Spleen (tissue), 11 donors: ENCODE data around the gene RANBP10. TPM values are rescaled to one million over a fixed set of nuclear protein-coding genes. Genes with fewer than 3 reads are reported as not detected.

Experiments used
- DNase-seq: peaks from one replicate; pipeline ENCODE4 v3.0.0-alpha.2; 2020
- H3K27ac ChIP-seq, 8 donors: fragments of 200-600 bp; sonication (generic) in 7 of 8; 1 replicate in 4 of 8; 2 replicates in 4 of 8; pipeline versions ENCODE4 v1.5.0 to v1.8.0; 2016 to 2021; ENCODE audit warnings: inconsistent platforms in 4 of 8, mild to moderate bottlenecking in 4 of 8, moderate library complexity in 1 of 8
- H3K27me3 ChIP-seq, 7 donors: fragments of 200-600 bp; sonication (generic) in 6 of 7; replicated peaks in 1 of 7; 1 replicate in 4 of 7; 2 replicates in 3 of 7; pipeline versions ENCODE4 v1.5.0 to v1.8.0; 2016 to 2021; ENCODE audit warnings: inconsistent platforms in 3 of 7, mild to moderate bottlenecking in 1 of 7
- H3K36me3 ChIP-seq, 6 donors: fragments of 200-600 bp; sonication (generic) in 5 of 6; 1 replicate in 4 of 6; 2 replicates in 2 of 6; pipeline versions ENCODE4 v1.5.0 to v1.8.0; 2016 to 2021; ENCODE audit warnings: inconsistent platforms in 2 of 6
- H3K4me1 ChIP-seq, 6 donors: fragments of 200-600 bp; sonication (generic) in 5 of 6; 1 replicate in 3 of 6; 2 replicates in 3 of 6; pipeline versions ENCODE4 v1.5.0 to v1.8.0; 2016 to 2021; ENCODE audit warnings: inconsistent platforms in 3 of 6
- H3K4me3 ChIP-seq, 8 donors: fragments of 200-600 bp; sonication (generic) in 7 of 8; 1 replicate in 4 of 8; 2 replicates in 4 of 8; pipeline versions ENCODE4 v1.5.0 to v1.8.0; 2016 to 2021; ENCODE audit warnings: inconsistent platforms in 4 of 8, mild to moderate bottlenecking in 4 of 8, moderate library complexity in 2 of 8
- H3K9me3 ChIP-seq, 8 donors: fragments of 200-600 bp; sonication (generic) in 7 of 8; 1 replicate in 4 of 8; 2 replicates in 4 of 8; pipeline versions ENCODE4 v1.5.0 to v1.8.0; 2016 to 2021; ENCODE audit warnings: inconsistent platforms in 4 of 8
- CTCF ChIP-seq, 11 experiments: fragments of 200-600 bp in 7 of 11; fragments of 450-650 bp in 4 of 11; sonication (generic) in 4 of 11; IDR thresholded peaks in 8 of 11; conservative IDR thresholded peaks in 3 of 11; 1 replicate in 7 of 11; 2 replicates in 4 of 11; pipeline versions ENCODE4 v1.4.0 to v1.8.0; 2016 to 2021; ENCODE audit warnings: antibody characterized with exemption in 11 of 11, inconsistent platforms in 4 of 11, mild to moderate bottlenecking in 1 of 11
- POLR2A ChIP-seq, 3 donors: fragments of 450-650 bp; IDR thresholded peaks; one replicate each; pipeline ENCODE4 v1.5.1; 2017; ENCODE audit warnings: antibody characterized with exemption in 3 of 3, mild to moderate bottlenecking in 1 of 3
- POLR2AphosphoS5 ChIP-seq, 3 donors: sonication (generic); formaldehyde crosslinking; IDR thresholded peaks; one replicate each; pipeline ENCODE4 v1.5.1; 2017; ENCODE audit warnings: antibody characterized with exemption in 3 of 3
- WGBS, 5 donors: extraction: QIAGEN DNeasy Blood & Tissue Kit in 3 of 5; methylation state at CpG; one replicate each; pipeline versions ENCODE4 v1.1.5 to v1.1.7; 2013 to 2018; 5-methylcytosine and 5-hydroxymethylcytosine counted together
- intact Hi-C: fragments of 100-400 bp; cut with DNase I; formaldehyde crosslinking; loops from one replicate; pipeline ENCODE4 v1.15.0; 2023; ENCODE audit warnings: low total_unique reads
- polyA plus RNA-seq, 3 donors: library from polyadenylated mRNA; stranded (reverse); fragments of 200-250 nt; gene quantifications; one replicate each; pipeline ENCODE4 v1.2.1, GENCODE V29; 2013
- total RNA-seq, 7 donors: library from RNA; depleted of rRNA in 3 of 7; stranded (reverse); fragments of >200 nt in 3 of 7; fragmentation: NEBNext Ultra II Directional in 4 of 7; extraction: Animal tissue kit (Norgen Biotek cat#: 25700) in 4 of 7; gene quantifications; one replicate each; pipeline versions ENCODE4 v1.1.0 to v1.2.1, GENCODE V29; 2016 to 2021
- donor health status: healthy with polysubstance abuse.
- donor health status: DM: no; HTN: no; CAD: no; lungs with moderate emphysema.
- donor health status: DM: no; HTN: no; CAD: no.
- donor health status: Bipolar disorder and iron deficiency.
- donor health status: healthy.
- donor health status: DM: no; HTN: no; CAD: no.
- donor health status: DM: yes; HTN: yes; CAD: no.

Gene RANBP10
- total and polyA plus RNA-seq, 10 donors = 6.6 to 38.6 (median 22.6) TPM

- Histone ChIP-seq H3K36me3 (no peaks in the 10 kb centered on the region), H3K27ac (peak overlapping the region; percentile 98 to 100 (median 100)), H3K27me3 (no peaks in the 10 kb centered on the region), H3K4me3 (peak overlapping the region; percentile 59 to 97 (median 81)), H3K9me3 (no peaks in the 10 kb centered on the region), H3K4me1 (peaks cover 31 to 55% (median 49%) of the 10 kb centered on the region in 6 donors)
- WGBS, 5 donors = 0 to 1% (median 0%) methylated on average over 25 to 67 of the region's 67 CpGs
- intact Hi-C loops = loop anchor here (10.0 kb wide), 1 partner anchor 92 kb away; the partner anchor contains the start of genes CTRL and PSMB10
- TF ChIP-seq POLR2AphosphoS5 (IDR thresholded peaks at IDR 0.05) (peak in 2 of 3 donors; percentile 0 to 12), CTCF (IDR thresholded peaks at IDR 0.05 in 8 of 11, conservative IDR thresholded peaks at IDR 0.05 in 3 of 11) (peak in 3 of 11 experiments; percentile 9 to 35 (median 24)), POLR2A (IDR thresholded peaks at IDR 0.05) (peak in 1 of 3 donors; percentile 10)
- DNase-seq = peak; percentile 93
These were observed 36.4 kb upstream of the RANBP10 start for GRCh38 chr16:67842509-67843342.

GRCh38 chr16:67841816-67842508 is 35.6 kb upstream of the RANBP10 start, which contains the start of gene THAP11:
Gene THAP11 (plus strand): TSS chr16:67842320. CDS start chr16:67842555, 235 bp downstream.
- WGBS, 5 donors = 0% methylated on average over 34 to 83 of the region's 83 CpGs
- Histone ChIP-seq H3K9me3 (no peaks in the 10 kb centered on the region), H3K27ac (peak within 1 kb of the TSS; percentile 98 to 100 (median 100)), H3K27me3 (no peaks in the 10 kb centered on the region), H3K4me3 (peak within 1 kb of the TSS; percentile 59 to 97 (median 81)), H3K36me3 (no peaks in the 10 kb centered on the region), H3K4me1 (peaks cover 30 to 48% (median 43%) of the 10 kb centered on the region in 6 donors)
- TF ChIP-seq POLR2A (IDR thresholded peaks at IDR 0.05) (peak in 2 of 3 donors; percentile 10 to 51), POLR2AphosphoS5 (IDR thresholded peaks at IDR 0.05) (peak; percentile 82 to 90 (median 84)), CTCF (IDR thresholded peaks at IDR 0.05 in 8 of 11, conservative IDR thresholded peaks at IDR 0.05 in 3 of 11) (peak; percentile 87 to 98 (median 94))
- DNase-seq = peak; percentile 97
- intact Hi-C loops = loop anchor here (10.0 kb wide), 1 partner anchor 93 kb away; the partner anchor contains the start of genes CTRL and PSMB10

- DNase-seq = no peak
- peaks cover 30 to 47% (median 42%) of the 10 kb centered on the region in 6 donors for H3K4me1 ChIP-seq
- 57 to 70% (median 65%) methylated on average over 16 to 17 of the region's 17 CpGs for WGBS, 5 donors
- intact Hi-C loops = loop anchor here (10.0 kb wide), 1 partner anchor 93 kb away; the partner anchor contains the start of genes CTRL and PSMB10
- TF ChIP-seq POLR2AphosphoS5 (IDR thresholded peaks at IDR 0.05) = no peak
- no peak for TF ChIP-seq POLR2A (IDR thresholded peaks at IDR 0.05)
- TF ChIP-seq CTCF (IDR thresholded peaks at IDR 0.05 in 8 of 11, conservative IDR thresholded peaks at IDR 0.05 in 3 of 11) = no peak
- H3K36me3 ChIP-seq = no peaks in the 10 kb centered on the region
- no peaks in the 10 kb centered on the region for H3K27me3 ChIP-seq
- H3K9me3 ChIP-seq = no peaks in the 10 kb centered on the region
- peak overlapping the region in 5 of 8 donors; percentile 71 to 97 (median 81) for H3K4me3 ChIP-seq
- H3K27ac ChIP-seq = peak overlapping the region; percentile 98 to 100 (median 100)
These were observed 34.9 kb upstream of the RANBP10 start for GRCh38 chr16:67841198-67841815.
